ENCODE measurements around the gene CEP89.

CEP89 gene

DNA sequence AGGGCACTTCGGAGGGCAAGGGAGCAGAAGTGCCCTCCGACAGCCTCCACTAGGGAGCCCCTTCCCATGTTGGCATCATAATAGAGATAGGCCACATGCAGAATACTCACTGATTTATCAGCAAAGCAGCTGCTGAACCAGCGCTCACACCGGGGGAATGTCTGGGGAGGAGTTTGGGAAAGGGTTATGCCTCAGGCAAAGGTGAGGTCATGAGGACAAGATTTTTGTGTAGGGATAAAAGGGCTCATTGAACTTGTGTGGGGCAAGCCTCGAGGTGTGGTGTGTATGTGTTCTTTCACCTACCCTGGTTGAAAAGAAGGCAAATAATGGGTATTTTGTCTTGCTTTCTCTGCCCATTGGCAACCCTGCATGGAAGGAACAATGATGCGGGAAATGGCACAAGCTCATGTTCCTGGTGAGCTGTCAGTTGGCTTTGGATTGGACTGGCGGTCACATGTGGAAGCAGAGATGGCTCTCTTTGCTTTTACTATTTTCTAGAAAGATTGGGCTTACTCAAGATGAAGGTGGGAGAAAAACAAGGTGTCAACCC lies 63.0 kb downstream of the CEP89 start:
- FAIRE-seq, result no peak
- TF ChIP-seq, protein P1, sequence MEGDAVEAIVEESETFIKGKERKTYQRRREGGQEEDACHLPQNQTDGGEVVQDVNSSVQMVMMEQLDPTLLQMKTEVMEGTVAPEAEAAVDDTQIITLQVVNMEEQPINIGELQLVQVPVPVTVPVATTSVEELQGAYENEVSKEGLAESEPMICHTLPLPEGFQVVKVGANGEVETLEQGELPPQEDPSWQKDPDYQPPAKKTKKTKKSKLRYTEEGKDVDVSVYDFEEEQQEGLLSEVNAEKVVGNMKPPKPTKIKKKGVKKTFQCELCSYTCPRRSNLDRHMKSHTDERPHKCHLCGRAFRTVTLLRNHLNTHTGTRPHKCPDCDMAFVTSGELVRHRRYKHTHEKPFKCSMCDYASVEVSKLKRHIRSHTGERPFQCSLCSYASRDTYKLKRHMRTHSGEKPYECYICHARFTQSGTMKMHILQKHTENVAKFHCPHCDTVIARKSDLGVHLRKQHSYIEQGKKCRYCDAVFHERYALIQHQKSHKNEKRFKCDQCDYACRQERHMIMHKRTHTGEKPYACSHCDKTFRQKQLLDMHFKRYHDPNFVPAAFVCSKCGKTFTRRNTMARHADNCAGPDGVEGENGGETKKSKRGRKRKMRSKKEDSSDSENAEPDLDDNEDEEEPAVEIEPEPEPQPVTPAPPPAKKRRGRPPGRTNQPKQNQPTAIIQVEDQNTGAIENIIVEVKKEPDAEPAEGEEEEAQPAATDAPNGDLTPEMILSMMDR (IDR thresholded peaks at IDR 0.05; ENCODE audit: insufficient read depth, missing control alignments), result no peak
- no peak for DNase-seq (ENCODE audit: insufficient read length, low spot score)

DNA sequence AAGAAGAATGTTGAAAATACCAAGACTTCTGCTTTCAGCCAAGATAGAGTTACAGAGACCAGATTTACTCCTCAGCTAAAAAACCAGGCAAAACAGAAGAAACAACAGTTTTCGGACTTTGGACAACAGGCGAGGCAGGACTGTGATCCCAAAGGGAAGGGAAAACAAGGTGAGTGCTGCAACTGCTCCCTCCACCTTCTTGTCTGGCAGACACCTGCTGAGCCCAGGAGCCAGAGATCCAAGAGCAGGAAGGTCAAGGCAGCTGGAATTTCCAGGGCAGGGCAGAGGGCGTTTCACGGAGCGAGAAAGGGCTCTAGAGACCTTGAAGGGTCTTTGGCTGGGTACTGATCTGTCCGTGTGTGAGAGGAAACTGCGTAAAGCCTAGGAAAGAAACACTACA lies 69.3 kb downstream of the CEP89 start:
- DNase-seq (ENCODE audit: insufficient read length, low spot score), result no peak
- no peak for FAIRE-seq
- TF ChIP-seq, protein P1 (IDR thresholded peaks at IDR 0.05; ENCODE audit: insufficient read depth, missing control alignments), result no peak

DNA sequence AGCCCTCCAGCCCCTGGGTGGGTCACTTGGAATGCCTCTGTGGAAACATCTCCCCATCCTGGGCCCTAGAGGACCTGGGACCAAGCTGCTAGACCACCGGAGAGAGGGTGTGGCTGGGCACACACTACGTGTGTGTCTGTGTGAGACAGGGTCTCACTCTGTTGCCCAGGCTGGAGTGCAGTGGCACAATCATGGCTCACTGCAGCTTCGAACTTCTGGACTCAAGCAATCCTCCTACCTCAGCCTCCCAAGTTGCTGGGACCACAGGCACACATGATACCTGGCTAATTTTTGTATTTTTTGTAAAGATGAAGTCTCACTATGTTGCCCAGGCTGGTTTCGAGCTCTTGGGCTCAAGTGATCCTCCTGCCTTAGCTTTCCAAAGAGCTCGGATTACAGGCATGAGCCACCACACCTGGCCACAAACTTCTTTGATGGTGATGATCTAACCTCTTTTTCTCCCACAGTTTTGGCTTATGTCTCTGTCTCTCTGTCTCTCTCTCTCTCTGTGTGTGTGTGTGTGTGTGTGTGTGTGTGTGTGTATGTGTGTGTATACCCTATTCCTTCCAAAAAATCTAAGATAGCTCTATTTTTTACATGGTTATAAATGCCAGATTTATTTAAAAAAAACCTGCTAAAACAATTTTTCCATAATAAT lies 70.1 kb downstream of the CEP89 start:
- FAIRE-seq (no peak), DNase-seq (ENCODE audit: insufficient read length, low spot score) (no peak)
- TF ChIP-seq, protein P1 (IDR thresholded peaks at IDR 0.05; ENCODE audit: insufficient read depth, missing control alignments), result no peak

DNA sequence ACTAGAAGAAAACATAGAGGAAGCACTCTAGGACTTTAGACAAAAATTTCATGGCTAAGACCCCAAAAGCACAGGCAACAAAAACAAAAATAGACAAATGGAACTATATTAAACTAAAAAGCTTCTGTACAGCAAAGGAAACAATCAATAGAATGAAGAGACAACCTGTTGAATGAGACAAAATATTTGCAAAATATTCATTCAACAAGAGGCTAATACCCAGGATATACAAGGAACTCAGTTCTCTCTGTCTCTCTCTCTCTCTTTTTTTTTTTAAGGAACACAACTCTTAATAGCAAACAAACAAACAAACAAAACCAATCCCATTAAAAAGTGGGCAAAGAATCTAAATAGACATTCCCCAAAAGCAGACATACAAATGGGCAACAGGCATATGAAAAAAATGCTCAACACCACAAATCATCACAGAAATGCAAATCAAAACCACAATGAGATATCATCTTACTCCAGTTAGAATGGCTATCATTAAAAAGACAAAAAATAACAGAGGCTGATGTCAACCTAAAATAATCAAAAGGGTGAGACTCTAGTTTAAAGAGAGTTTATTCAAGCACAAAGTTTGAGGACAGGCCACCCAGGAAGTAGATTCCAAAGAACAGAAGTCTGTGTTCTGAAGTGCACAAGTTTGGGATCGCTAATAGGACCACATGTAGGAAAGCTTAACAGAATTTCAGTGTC lies 75.1 kb downstream of the CEP89 start:
- TF ChIP-seq, protein P1 (IDR thresholded peaks at IDR 0.05; ENCODE audit: insufficient read depth, missing control alignments), result no peak
- FAIRE-seq (no peak), DNase-seq (ENCODE audit: insufficient read length, low spot score) (no peak)

DNA sequence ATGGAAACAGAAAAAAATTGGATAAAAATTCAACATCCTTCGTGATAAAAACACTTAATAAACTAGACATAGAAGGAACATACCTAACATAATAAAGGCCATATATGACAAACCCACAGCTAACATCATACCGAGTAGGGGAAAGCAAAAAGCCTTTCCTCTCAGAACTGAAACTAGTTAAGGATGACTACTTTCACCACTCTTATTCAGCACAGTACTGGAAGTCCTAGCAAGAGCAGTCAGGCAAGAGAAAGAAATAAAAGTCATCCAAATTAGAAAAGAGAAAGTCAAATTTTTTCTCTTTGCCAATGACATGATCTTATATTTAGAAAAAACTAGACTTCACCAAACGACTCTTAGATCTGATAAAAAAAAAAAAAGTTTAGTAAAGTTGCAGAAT lies 76.4 kb downstream of the CEP89 start:
- TF ChIP-seq, protein P1 (IDR thresholded peaks at IDR 0.05; ENCODE audit: insufficient read depth, missing control alignments), result no peak
- DNase-seq (ENCODE audit: insufficient read length, low spot score), result no peak
- FAIRE-seq, result no peak

DNA sequence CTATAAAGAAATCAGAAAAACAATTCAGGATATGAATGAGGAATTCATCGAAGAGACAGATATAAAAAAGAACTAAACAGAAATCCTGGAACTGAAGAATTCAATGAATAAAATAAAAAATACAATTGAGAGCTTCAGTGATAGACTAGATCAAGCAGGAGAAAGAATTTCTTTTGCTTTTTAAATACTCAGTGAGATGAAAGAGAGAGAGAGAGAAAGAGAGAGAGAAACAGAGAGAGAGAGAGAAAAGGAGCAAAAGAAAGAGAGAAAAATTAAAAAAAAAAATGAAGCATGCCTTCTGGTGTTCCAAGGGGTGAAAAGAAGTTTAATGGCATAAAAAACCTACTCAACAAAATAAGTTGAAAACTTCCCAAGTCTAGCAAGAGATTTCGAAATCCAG lies 80.1 kb downstream of the CEP89 start:
- TF ChIP-seq, protein P1 (IDR thresholded peaks at IDR 0.05; ENCODE audit: insufficient read depth, missing control alignments), result no peak
- FAIRE-seq, result no peak
- no peak for DNase-seq (ENCODE audit: insufficient read length, low spot score)

DNA sequence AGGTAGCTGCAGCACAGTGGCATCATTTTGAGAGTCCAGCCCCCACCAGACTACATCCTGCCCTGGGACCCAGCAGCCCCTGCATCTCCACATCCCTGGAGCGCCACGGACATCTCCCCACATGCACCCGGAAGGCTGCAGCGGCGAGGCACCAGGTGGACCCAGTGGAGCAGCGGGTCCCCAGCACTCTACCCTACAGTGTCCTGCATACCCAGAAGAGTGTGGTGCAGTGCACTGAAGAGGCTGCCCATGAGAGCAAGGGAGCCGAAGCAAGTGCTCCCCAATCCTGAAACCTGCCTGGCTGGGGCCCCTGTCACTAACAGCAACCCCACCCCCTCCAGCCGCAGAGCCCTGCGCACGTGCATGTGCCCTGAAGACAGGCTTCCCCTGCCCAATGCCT lies 80.9 kb downstream of the CEP89 start:
- TF ChIP-seq, protein P1 (IDR thresholded peaks at IDR 0.05; ENCODE audit: insufficient read depth, missing control alignments), result no peak
- DNase-seq (ENCODE audit: insufficient read length, low spot score) (no peak), FAIRE-seq (no peak)

Data from D721Med (cell line).